Ishikawa (cell line): Measurements from ENCODE around the gene SYNM.

Source experiments
- CEBPB ChIP-seq: IDR thresholded peaks from 2 replicates; pipeline ENCODE4 v1.6.1; 2012
- CREB1 ChIP-seq: IDR thresholded peaks from 2 replicates; pipeline ENCODE4 v1.6.1; 2012; ENCODE audit warnings: low read depth
- EGR1 ChIP-seq: IDR thresholded peaks from 2 replicates; pipeline ENCODE4 v1.6.1; 2012
- EP300 ChIP-seq: IDR thresholded peaks from 2 replicates; pipeline ENCODE4 v1.6.1; 2012; ENCODE audit warnings: borderline replicate concordance
- FOXM1 ChIP-seq: IDR thresholded peaks from 2 replicates; pipeline ENCODE4 v1.6.1; 2012; ENCODE audit warnings: low read depth, borderline replicate concordance
- NFIC ChIP-seq: IDR thresholded peaks from 2 replicates; pipeline ENCODE4 v1.6.1; 2012
- RAD21 ChIP-seq: IDR thresholded peaks from 2 replicates; pipeline ENCODE4 v1.6.1; 2012; ENCODE audit warnings: low read depth
- TAF1 ChIP-seq: IDR thresholded peaks from 2 replicates; pipeline ENCODE4 v1.6.1; 2012; ENCODE audit warnings: low read depth, mild to moderate bottlenecking
- TCF12 ChIP-seq: IDR thresholded peaks from 2 replicates; pipeline ENCODE4 v1.6.1; 2012; ENCODE audit warnings: low read depth
- TEAD4 ChIP-seq: IDR thresholded peaks from 2 replicates; pipeline ENCODE4 v1.6.1; 2012
- USF1 ChIP-seq: IDR thresholded peaks from 2 replicates; pipeline ENCODE4 v1.6.1; 2012
- YY1 ChIP-seq: IDR thresholded peaks from 2 replicates; pipeline ENCODE4 v1.6.1; 2012; ENCODE audit warnings: low read depth
- ZBTB7A ChIP-seq: IDR thresholded peaks from 2 replicates; pipeline ENCODE4 v1.6.1; 2012; ENCODE audit warnings: low read depth
- TF ChIP-seq, protein P1 (sequence below): IDR thresholded peaks from 2 replicates; pipeline ENCODE4 v1.6.1; 2012; ENCODE audit warnings: low read depth, mild to moderate bottlenecking
- TF ChIP-seq, protein P2 (sequence below): IDR thresholded peaks from 2 replicates; pipeline ENCODE4 v1.6.1; 2012

SYNM gene

DNA sequence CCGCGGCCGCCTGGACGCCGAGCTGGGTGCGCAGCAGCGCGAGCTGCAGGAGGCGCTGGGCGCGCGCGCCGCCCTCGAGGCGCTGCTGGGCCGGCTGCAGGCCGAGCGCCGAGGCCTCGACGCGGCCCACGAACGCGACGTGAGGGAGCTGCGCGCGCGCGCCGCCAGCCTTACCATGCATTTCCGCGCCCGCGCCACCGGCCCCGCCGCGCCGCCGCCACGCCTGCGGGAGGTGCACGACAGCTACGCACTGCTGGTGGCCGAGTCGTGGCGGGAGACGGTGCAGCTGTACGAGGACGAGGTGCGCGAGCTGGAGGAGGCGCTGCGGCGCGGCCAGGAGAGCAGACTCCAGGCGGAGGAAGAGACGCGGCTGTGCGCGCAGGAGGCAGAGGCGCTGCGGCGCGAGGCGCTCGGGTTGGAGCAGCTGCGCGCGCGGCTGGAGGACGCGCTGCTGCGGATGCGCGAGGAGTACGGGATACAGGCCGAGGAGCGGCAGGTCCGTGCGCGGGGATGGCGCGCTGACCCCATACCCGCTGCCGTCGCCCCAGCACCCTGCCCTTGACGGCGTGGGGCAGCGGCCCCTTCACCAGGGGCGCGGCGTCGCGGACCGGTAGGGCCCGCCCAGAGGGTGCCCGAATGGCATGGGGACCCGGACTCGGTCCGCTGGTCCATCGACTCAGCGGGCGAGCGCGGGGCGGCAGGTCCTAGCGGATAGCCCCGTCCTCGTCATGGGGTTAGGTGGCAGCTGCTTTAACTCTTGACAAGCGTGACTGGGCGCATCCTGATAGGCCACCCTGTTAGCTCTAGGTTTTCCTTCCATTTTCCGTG is 848 bp downstream of the SYNM start:
- TF ChIP-seq CEBPB (no peak), ZBTB7A (no peak), NFIC (no peak), TAF1 (no peak)
- TF ChIP-seq, protein P1, sequence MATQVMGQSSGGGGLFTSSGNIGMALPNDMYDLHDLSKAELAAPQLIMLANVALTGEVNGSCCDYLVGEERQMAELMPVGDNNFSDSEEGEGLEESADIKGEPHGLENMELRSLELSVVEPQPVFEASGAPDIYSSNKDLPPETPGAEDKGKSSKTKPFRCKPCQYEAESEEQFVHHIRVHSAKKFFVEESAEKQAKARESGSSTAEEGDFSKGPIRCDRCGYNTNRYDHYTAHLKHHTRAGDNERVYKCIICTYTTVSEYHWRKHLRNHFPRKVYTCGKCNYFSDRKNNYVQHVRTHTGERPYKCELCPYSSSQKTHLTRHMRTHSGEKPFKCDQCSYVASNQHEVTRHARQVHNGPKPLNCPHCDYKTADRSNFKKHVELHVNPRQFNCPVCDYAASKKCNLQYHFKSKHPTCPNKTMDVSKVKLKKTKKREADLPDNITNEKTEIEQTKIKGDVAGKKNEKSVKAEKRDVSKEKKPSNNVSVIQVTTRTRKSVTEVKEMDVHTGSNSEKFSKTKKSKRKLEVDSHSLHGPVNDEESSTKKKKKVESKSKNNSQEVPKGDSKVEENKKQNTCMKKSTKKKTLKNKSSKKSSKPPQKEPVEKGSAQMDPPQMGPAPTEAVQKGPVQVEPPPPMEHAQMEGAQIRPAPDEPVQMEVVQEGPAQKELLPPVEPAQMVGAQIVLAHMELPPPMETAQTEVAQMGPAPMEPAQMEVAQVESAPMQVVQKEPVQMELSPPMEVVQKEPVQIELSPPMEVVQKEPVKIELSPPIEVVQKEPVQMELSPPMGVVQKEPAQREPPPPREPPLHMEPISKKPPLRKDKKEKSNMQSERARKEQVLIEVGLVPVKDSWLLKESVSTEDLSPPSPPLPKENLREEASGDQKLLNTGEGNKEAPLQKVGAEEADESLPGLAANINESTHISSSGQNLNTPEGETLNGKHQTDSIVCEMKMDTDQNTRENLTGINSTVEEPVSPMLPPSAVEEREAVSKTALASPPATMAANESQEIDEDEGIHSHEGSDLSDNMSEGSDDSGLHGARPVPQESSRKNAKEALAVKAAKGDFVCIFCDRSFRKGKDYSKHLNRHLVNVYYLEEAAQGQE, result no peak
- TF ChIP-seq, protein P2, sequence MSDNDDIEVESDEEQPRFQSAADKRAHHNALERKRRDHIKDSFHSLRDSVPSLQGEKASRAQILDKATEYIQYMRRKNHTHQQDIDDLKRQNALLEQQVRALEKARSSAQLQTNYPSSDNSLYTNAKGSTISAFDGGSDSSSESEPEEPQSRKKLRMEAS, result peak; percentile 57; the same call in 1 of the 2 replicates

- TF ChIP-seq EGR1 (no peak), USF1 (no peak), TCF12 (no peak), TAF1 (no peak), RAD21 (no peak), CEBPB (no peak), TEAD4 (no peak), ZBTB7A (no peak), NFIC (no peak)
- TF ChIP-seq, protein P1, result no peak
Observed at GRCh38 chr15:99106417-99107220, 1.7 kb downstream of the SYNM start.

- no peak for TF ChIP-seq CEBPB
- TF ChIP-seq, protein P1, result no peak
- no peak for TF ChIP-seq RAD21
- TF ChIP-seq TAF1, result no peak
- TF ChIP-seq YY1, result no peak
- TF ChIP-seq, protein P2, result no peak
- no peak for TF ChIP-seq EP300
- no peak for TF ChIP-seq EGR1
- no peak for TF ChIP-seq NFIC
- TF ChIP-seq FOXM1, result no peak
- no peak for TF ChIP-seq USF1
- TF ChIP-seq ZBTB7A, result no peak
- TF ChIP-seq CREB1, result no peak
- no peak for TF ChIP-seq TEAD4
- no peak for TF ChIP-seq TCF12
Observed at GRCh38 chr15:99108993-99109392, 4.1 kb downstream of the SYNM start.

DNA sequence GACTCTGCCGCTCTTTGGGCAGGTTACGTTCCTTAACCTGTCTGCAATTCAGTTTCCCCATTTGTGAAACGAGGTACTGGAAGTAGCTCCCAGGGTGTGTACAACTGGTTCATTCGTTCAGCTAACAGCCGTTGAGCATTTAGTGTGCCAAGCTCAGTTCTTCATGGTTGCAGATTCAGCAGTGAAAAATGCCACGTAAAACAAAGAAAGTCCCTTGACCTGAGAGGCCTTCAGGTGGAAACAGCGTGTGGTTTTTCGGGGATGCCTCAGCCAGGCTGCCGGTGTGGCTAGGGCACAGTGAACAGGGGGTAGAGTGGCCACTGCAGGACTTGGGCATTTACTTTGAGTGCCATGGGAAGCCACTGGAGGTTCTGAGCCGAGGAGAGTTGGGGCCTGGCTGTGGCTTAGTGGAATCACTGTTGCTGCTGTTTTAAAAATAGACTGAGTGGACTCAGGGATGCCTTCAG is 4.7 kb downstream of the SYNM start:
- TF ChIP-seq CEBPB, result no peak
- no peak for TF ChIP-seq TEAD4
- no peak for TF ChIP-seq NFIC
- TF ChIP-seq, protein P1, result no peak
- TF ChIP-seq, protein P2, result no peak
